ENCODE results near the gene PLEK2.
A peak's percentile ranks its signal among the peaks of the same experiment; 100 is the strongest.
"Not testable (repeated sequence)": the region's sequence is repeated elsewhere in the genome, so short reads cannot be mapped to it uniquely, and the experiment has no call there.

PLEK2 gene

DNA sequence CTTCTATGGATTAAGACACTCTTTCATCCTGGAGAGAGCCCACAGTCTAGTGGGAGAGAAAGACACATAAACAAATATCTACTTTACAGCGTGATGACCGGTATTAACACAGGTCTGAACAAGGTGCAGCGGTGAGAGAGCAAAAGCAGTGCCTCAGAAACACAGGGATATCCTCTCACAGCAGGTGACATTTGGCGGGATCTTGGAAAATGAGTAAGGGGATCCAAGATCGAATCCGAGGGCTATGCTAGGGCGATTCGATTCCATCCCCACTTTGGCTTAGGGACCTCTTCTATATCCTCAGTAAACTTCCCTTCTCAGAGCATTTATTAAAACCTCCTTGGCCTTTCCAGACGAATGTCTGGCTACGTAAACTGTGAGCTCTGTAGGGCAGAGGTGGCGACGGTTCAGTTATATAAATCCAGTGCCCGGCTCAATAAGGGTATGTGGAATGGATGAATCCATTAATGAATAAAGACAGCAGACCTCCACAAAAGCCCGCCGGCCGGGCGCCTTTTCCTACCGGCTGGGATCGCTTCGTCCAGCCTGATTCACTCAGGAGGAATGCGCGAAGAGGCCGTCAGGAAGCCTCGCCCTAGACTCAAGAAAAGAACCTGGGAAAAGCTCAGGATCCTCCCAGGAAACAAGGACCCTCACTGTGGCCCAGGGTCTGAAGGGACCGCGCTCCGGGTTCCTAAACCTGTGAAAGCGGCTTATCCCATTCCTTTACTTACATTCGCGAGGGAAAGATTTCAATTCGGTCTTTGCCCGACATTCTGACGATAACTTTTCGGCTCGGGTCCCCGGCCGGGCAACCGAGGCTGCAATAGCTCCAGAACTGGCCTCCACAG lies 52.8 kb downstream of the PLEK2 start:
- H2AFZ ChIP-seq (ENCODE audit: low read length, unreplicated experiment), result peak overlapping the region; percentile 64

DNA sequence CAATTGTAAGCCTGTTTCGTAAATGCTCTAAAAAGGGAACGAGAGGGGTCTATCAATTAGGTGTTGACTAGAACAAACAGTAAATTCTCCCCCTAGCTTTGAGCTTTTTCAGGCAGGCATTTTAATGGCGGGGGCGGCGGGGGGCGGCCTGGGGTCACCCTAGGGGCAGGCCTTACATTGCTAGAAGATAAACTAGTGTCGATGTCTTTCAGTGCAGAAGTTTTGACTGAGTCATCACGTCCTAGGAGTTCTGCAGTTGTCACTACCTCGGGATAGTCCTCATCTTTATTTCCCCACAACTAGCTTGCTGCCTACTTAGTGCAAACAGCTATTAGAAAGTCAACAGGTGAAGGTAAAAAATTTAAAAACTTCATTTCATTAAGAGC lies 54.0 kb downstream of the PLEK2 start:
- peak overlapping the region; percentile 95 for H3K4me3 ChIP-seq (ENCODE audit: low read depth, low read length)
- H2AFZ ChIP-seq (ENCODE audit: low read length, unreplicated experiment), result no peak overlapping the region
- no peak overlapping the region for H3K27ac ChIP-seq (ENCODE audit: low read depth, low read length)
- H3K27me3 ChIP-seq (ENCODE audit: insufficient read depth, low read length), result no peaks in the 10 kb centered on the region
- peaks cover 36% of the 10 kb centered on the region for H3K4me1 ChIP-seq (ENCODE audit: control insufficient read depth, insufficient read depth, low read length, unreplicated experiment)
- peaks cover 2% of the 10 kb centered on the region for H3K36me3 ChIP-seq (ENCODE audit: insufficient read depth, low read length)
- peaks cover 92% of the 10 kb centered on the region for H3K79me2 ChIP-seq (ENCODE audit: control insufficient read depth, insufficient read depth, low read length, unreplicated experiment)

More for the DNA sequence above, 52.8 kb downstream of the PLEK2 start:
- peaks cover 92% of the 10 kb centered on the region for H3K79me2 ChIP-seq (ENCODE audit: control insufficient read depth, insufficient read depth, low read length, unreplicated experiment)
- peak overlapping the region; percentile 95 for H3K4me3 ChIP-seq (ENCODE audit: low read depth, low read length)
- peaks cover 46% of the 10 kb centered on the region for H3K4me1 ChIP-seq (ENCODE audit: control insufficient read depth, insufficient read depth, low read length, unreplicated experiment)
- H3K36me3 ChIP-seq (ENCODE audit: insufficient read depth, low read length), result no peaks in the 10 kb centered on the region; the same call in 1 of the 2 replicates
- peak overlapping the region; percentile 97 for H3K27ac ChIP-seq (ENCODE audit: low read depth, low read length)
- no peaks in the 10 kb centered on the region for H3K27me3 ChIP-seq (ENCODE audit: insufficient read depth, low read length)

DNA sequence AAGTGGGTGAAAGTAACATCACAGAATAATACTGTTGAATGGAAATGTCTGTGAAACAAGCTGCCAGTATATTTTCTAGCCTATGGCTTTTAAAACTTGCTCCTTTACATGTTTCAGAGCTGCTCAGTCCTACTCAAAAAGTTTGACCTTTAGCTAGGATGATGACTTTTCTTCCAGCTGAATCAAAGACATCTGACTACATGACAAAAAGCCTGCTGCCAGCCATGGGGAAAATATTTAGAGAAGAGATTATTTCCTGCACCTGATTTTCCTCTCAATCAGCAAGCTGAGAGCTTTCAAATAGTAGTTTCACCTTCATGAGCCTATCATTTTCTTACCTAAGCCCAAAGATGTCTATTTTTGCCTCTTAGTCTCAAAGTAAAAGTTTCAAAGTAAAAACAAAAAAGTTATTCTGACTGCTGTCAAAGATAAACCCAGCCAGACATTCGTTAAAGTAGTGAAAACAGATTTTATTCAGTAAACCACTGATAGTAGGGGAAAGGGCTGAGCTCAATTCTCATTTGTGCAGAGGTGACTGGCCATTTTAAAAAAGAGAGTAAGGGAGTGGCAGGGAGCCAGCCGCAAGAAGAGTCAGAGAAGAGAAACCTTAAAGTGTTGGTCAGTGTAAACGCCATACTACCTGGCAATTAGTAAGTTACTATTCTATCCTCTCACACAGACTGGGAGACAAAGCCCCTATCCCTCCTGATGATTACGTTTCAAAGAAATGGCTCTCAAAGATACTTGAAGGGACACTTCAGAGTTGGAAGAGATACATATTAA lies 54.6 kb downstream of the PLEK2 start:
- Histone ChIP-seq H3K4me1 (ENCODE audit: control insufficient read depth, insufficient read depth, low read length, unreplicated experiment) (peaks cover 30% of the 10 kb centered on the region), H3K27me3 (ENCODE audit: insufficient read depth, low read length) (no peaks in the 10 kb centered on the region), H3K79me2 (ENCODE audit: control insufficient read depth, insufficient read depth, low read length, unreplicated experiment) (peaks cover 88% of the 10 kb centered on the region), H3K4me3 (ENCODE audit: low read depth, low read length) (peak overlapping the region; percentile 95), H3K36me3 (ENCODE audit: insufficient read depth, low read length) (peaks cover 5% of the 10 kb centered on the region), H2AFZ (ENCODE audit: low read length, unreplicated experiment) (no peak overlapping the region), H3K27ac (ENCODE audit: low read depth, low read length) (no peak overlapping the region)

DNA sequence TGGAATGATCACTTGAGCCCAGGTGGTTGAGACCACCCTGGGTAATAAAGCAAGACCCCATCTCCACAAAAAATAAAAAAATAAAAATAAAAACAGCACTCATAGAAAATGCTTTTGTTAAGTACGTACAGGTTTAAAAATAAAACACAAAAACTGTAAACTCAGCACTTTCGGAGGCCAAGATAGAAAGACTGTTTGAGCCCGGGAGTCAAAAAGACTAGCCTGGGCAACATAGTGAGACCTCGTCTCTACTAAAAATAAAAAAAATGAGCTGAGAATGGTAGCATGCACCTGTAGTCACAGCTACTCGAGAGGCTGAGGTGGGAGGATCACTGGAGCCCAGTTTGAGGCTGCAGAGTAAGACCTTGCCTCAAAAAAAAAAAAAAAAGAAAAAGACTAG lies 59.9 kb downstream of the PLEK2 start:
- peaks cover 7% of the 10 kb centered on the region for H3K4me1 ChIP-seq (ENCODE audit: control insufficient read depth, insufficient read depth, low read length, unreplicated experiment)
- H3K27me3 ChIP-seq (ENCODE audit: insufficient read depth, low read length), result no peaks in the 10 kb centered on the region
- no peak overlapping the region for H3K4me3 ChIP-seq (ENCODE audit: low read depth, low read length)
- peaks cover 30% of the 10 kb centered on the region for H3K36me3 ChIP-seq (ENCODE audit: insufficient read depth, low read length)
- peaks cover 42% of the 10 kb centered on the region for H3K79me2 ChIP-seq (ENCODE audit: control insufficient read depth, insufficient read depth, low read length, unreplicated experiment)
- H2AFZ ChIP-seq (ENCODE audit: low read length, unreplicated experiment), result no peak overlapping the region
- H3K27ac ChIP-seq (ENCODE audit: low read depth, low read length), result no peak overlapping the region

DNA sequence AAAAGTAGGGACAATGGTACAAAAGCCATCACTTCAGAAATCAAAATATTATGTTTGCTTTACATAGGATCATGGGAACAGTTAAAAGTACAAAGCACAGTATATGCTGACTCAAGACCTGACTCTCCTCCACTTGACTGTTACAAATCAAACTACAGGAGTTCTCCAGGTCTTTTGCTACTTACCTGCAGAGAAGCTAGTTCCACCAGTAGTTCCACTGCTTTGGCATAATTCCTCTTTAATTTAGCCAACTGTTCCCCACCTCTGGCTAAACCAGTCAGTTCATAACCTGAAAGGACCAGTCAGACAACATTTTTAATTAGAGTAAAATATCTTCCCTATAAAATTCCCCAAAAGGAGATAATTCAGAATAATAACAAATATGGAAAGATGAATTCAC lies 66.4 kb downstream of the PLEK2 start:
- peaks cover 33% of the 10 kb centered on the region for H3K36me3 ChIP-seq (ENCODE audit: insufficient read depth, low read length)
- no peaks in the 10 kb centered on the region for H3K79me2 ChIP-seq (ENCODE audit: control insufficient read depth, insufficient read depth, low read length, unreplicated experiment)
- no peak overlapping the region for H2AFZ ChIP-seq (ENCODE audit: low read length, unreplicated experiment)
- H3K4me1 ChIP-seq (ENCODE audit: control insufficient read depth, insufficient read depth, low read length, unreplicated experiment), result peaks cover 10% of the 10 kb centered on the region
- no peaks in the 10 kb centered on the region for H3K27me3 ChIP-seq (ENCODE audit: insufficient read depth, low read length)
- H3K27ac ChIP-seq (ENCODE audit: low read depth, low read length), result no peak overlapping the region
- H3K4me3 ChIP-seq (ENCODE audit: low read depth, low read length), result no peak overlapping the region

DNA sequence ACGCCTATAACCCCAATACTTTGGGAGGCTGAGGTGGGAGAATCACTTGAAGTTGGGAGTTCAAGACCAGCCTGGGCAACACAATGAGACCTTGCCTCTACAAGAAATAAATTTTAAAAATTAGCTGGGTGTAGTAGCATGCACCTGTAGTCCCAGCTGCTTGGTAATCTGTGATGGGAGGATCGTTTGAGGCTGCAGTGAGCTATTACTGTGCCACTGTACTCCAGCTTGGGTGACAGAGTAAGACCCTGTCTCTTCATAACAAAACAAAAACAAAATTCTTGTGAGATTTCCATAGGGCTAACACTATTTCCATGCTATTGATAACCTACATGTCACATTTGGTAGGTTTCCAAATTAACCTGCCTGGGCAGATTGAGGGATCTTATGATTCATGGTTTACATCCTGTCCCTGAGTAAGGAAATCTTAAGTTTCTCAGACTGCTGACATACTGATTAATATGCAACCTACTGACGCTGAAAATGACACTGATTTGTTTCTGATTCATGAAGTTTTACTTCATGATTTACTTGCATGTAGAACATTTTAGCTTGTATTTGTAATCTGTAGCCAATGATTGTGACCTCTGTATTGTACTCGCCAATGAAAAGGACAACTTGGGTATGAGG lies 68.2 kb downstream of the PLEK2 start:
- H3K79me2 ChIP-seq (ENCODE audit: control insufficient read depth, insufficient read depth, low read length, unreplicated experiment), result no peaks in the 10 kb centered on the region
- no peaks in the 10 kb centered on the region for H3K27me3 ChIP-seq (ENCODE audit: insufficient read depth, low read length)
- no peak overlapping the region for H3K4me3 ChIP-seq (ENCODE audit: low read depth, low read length)
- H3K36me3 ChIP-seq (ENCODE audit: insufficient read depth, low read length), result peaks cover 25% of the 10 kb centered on the region
- H3K4me1 ChIP-seq (ENCODE audit: control insufficient read depth, insufficient read depth, low read length, unreplicated experiment), result peaks cover 10% of the 10 kb centered on the region
- H2AFZ ChIP-seq (ENCODE audit: low read length, unreplicated experiment), result no peak overlapping the region
- peak overlapping the region; percentile 40 for H3K27ac ChIP-seq (ENCODE audit: low read depth, low read length)

DNA sequence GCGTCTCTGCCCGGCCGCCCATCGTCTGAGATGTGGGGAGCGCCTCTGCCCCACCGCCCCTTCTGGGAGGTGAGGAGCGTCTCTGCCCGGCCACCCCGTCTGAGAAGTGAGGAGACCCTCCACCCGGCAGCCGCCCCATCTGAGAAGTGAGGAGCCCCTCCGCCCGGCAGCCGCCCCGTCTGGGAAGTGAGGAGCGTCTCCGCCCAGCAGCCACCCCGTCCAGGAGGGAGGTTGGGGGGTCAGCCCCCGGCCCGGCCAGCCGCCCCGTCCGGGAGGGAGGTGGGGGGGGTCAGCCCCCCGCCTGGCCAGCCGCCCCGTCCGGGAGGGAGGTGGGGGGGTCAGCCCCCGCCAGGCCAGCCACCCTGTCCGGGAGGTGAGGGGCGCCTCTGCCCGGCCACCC lies 70.7 kb downstream of the PLEK2 start:
- not testable (repeated sequence) for H3K27me3 ChIP-seq (ENCODE audit: insufficient read depth, low read length); H3K4me1 ChIP-seq (ENCODE audit: control insufficient read depth, insufficient read depth, low read length, unreplicated experiment); H3K79me2 ChIP-seq (ENCODE audit: control insufficient read depth, insufficient read depth, low read length, unreplicated experiment); H3K4me3 ChIP-seq (ENCODE audit: low read depth, low read length); H3K27ac ChIP-seq (ENCODE audit: low read depth, low read length); H2AFZ ChIP-seq (ENCODE audit: low read length, unreplicated experiment)
- peaks cover 44% of the 10 kb centered on the region for H3K36me3 ChIP-seq (ENCODE audit: insufficient read depth, low read length)
